ENCODE results near the gene VDAC2. TPM values are rescaled to one million over a fixed set of nuclear protein-coding genes. Genes with fewer than 3 reads are reported as not detected.

VDAC2 gene
- total RNA-seq, 4 donors from 2014 or later, result 219 to 319 (median 285) TPM

- H3K9me3 ChIP-seq, result no peaks in the 10 kb centered on the region
- DNase-seq, result no peak
- TF ChIP-seq CTCF (IDR thresholded peaks at IDR 0.05) (no peak), POLR2A (IDR thresholded peaks at IDR 0.05) (no peak)
- 42 to 51% methylated on average over 3 of the region's 3 CpGs for WGBS, 2 donors
- intact Hi-C loops (cut with DNase I), result loop anchor here (5.0 to 10.0 kb wide), 2 partner anchors 43 to 105 kb away; no protein-coding TSS in a partner anchor
- H3K27me3 ChIP-seq, result no peaks in the 10 kb centered on the region
- H3K36me3 ChIP-seq, result peaks cover 12 to 86% (median 28%) of the 10 kb centered on the region in 3 donors
- H3K4me3 ChIP-seq, result no peak overlapping the region
- peak overlapping the region; percentile 1 to 98 (median 90) for H3K27ac ChIP-seq
- H3K4me1 ChIP-seq, result peaks cover 38 to 96% (median 55%) of the 10 kb centered on the region in 3 donors
Observed at GRCh38 chr10:75229971-75230370, 19.4 kb downstream of the VDAC2 start.

DNA sequence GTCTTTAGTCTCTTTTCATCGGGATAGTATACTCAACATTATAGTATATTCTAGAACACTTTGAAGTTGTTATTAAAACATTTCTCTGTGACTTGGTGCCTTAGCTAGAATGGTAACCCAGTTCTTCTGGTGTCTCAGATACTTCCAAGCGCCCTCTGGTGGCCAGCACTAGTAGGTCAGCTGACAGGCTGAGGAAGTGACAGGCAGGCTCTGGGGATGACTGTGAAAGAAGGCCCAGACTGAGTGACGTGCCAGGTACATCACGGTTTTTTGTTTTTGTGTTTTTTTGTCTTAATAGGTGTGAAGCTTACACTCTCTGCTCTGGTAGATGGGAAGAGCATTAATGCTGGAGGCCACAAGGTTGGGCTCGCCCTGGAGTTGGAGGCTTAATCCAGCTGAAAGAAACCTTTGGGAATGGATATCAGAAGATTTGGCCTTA is 20.0 kb downstream of the VDAC2 start:
- Histone ChIP-seq H3K36me3 (peaks cover 12 to 82% (median 28%) of the 10 kb centered on the region in 3 donors), H3K27me3 (no peaks in the 10 kb centered on the region), H3K9me3 (no peaks in the 10 kb centered on the region), H3K4me3 (no peak overlapping the region), H3K4me1 (peaks cover 39 to 95% (median 48%) of the 10 kb centered on the region in 3 donors), H3K27ac (peak overlapping the region; percentile 1 to 98 (median 90))
- DNase-seq, result peak; percentile 65
- intact Hi-C loops (cut with DNase I), result loop anchor here (5.0 to 10.0 kb wide), 2 partner anchors 43 to 106 kb away; no protein-coding TSS in a partner anchor
- peak; percentile 67 to 97 (median 95) for TF ChIP-seq CTCF (IDR thresholded peaks at IDR 0.05)
- no peak for TF ChIP-seq POLR2A (IDR thresholded peaks at IDR 0.05)
- 26 to 27% methylated on average over 5 of the region's 5 CpGs for WGBS, 2 donors

GRCh38 chr10:75231672-75232581 is 21.3 kb downstream of the VDAC2 start:
- intact Hi-C loops (cut with DNase I), result loop anchor here (5.0 to 10.0 kb wide), 2 partner anchors 45 to 107 kb away; no protein-coding TSS in a partner anchor
- TF ChIP-seq POLR2A (IDR thresholded peaks at IDR 0.05) (no peak), CTCF (IDR thresholded peaks at IDR 0.05) (no peak)
- 72 to 88% methylated on average over 4 of the region's 4 CpGs for WGBS, 2 donors
- peak overlapping the region; percentile 38 to 98 (median 68) for H3K27ac ChIP-seq
- DNase-seq, result no peak
- H3K9me3 ChIP-seq, result no peaks in the 10 kb centered on the region
- no peak overlapping the region for H3K4me3 ChIP-seq
- H3K27me3 ChIP-seq, result no peaks in the 10 kb centered on the region
- peaks cover 12 to 69% (median 28%) of the 10 kb centered on the region in 3 donors for H3K36me3 ChIP-seq
- peaks cover 31 to 93% (median 41%) of the 10 kb centered on the region in 3 donors for H3K4me1 ChIP-seq

DNA sequence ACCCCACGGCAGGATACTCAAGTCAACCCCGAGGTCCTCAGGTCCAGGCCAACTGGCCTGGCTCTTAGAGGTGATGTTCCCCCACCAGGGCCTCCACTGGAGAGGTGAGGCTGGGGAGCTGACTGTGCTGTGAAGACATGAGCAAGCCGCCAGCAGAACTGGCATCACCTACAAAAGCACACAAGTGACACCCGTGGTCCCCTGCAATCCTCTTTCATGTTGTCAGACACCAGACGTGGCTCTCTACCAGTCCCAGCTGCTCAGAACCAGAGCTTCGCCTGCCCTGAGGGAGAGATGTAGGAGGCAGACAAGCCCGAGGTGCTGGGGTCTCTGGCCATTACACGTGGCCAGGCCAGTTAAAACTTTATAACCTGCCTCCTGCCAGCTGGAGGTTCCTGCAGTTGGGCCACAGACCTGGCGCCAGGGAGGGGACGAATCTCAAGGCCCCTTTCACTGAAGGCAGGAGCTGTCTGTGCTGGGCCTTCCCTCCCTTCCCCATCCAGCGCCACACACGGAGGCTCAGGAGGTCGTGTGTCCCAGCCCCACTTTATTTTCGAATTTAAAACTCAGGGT is 22.9 kb downstream of the VDAC2 start:
- Histone ChIP-seq H3K9me3 (no peaks in the 10 kb centered on the region), H3K4me1 (peaks cover 24 to 81% (median 26%) of the 10 kb centered on the region in 3 donors), H3K4me3 (peak overlapping the region; percentile 2 to 82 (median 66)), H3K36me3 (peaks cover 12 to 53% (median 22%) of the 10 kb centered on the region in 3 donors), H3K27ac (peak overlapping the region; percentile 97 to 99 (median 98)), H3K27me3 (no peaks in the 10 kb centered on the region)
- intact Hi-C loops (cut with DNase I), result loop anchor here (5.0 to 10.0 kb wide), 2 partner anchors 46 to 109 kb away; no protein-coding TSS in a partner anchor
- DNase-seq, result no peak
- 39 to 42% methylated on average over 4 to 7 of the region's 14 CpGs for WGBS, 2 donors
- TF ChIP-seq POLR2A (IDR thresholded peaks at IDR 0.05) (no peak), CTCF (IDR thresholded peaks at IDR 0.05) (no peak)

All from esophagus squamous epithelium (tissue), 5 donors.